ENCODE results near the gene CTCF.
A peak's percentile ranks its signal among the peaks of the same experiment; 100 is the strongest.

CTCF gene

GRCh38 chr16:67606632-67607031, 44.3 kb downstream of the CTCF start:
- DNase-seq = no peak

- no peak for DNase-seq
Observed at GRCh38 chr16:67608364-67608763, 46.0 kb downstream of the CTCF start.

GRCh38 chr16:67613808-67614207, 51.5 kb downstream of the CTCF start:
- DNase-seq = no peak

GRCh38 chr16:67628216-67628615, 65.9 kb downstream of the CTCF start:
- DNase-seq = no peak

- no peak for DNase-seq
Observed at GRCh38 chr16:67632415-67633172, 70.3 kb downstream of the CTCF start.

GRCh38 chr16:67636713-67637112, 74.4 kb downstream of the CTCF start:
- DNase-seq = no peak

GRCh38 chr16:67637625-67638024, 75.3 kb downstream of the CTCF start:
- DNase-seq = no peak

- DNase-seq = no peak
Observed at GRCh38 chr16:67641779-67642708, 79.7 kb downstream of the CTCF start.

- DNase-seq = no peak
Observed at GRCh38 chr16:67644038-67644437, 81.7 kb downstream of the CTCF start.

GRCh38 chr16:67645397-67646121, 83.2 kb downstream of the CTCF start:
- DNase-seq = no peak

GRCh38 chr16:67647111-67647651, 84.9 kb downstream of the CTCF start:
- DNase-seq = no peak

- DNase-seq = no peak
Observed at GRCh38 chr16:67647681-67648080, 85.4 kb downstream of the CTCF start.

- DNase-seq = no peak
Observed at GRCh38 chr16:67648088-67648763, 85.9 kb downstream of the CTCF start.

GRCh38 chr16:67648764-67649407, 86.6 kb downstream of the CTCF start:
- DNase-seq = no peak

- DNase-seq = no peak
Observed at GRCh38 chr16:67649494-67649931, 87.2 kb downstream of the CTCF start.

GRCh38 chr16:67650023-67650422, 87.7 kb downstream of the CTCF start:
- no peak for DNase-seq

- DNase-seq = no peak
Observed at GRCh38 chr16:67651039-67651438, 88.7 kb downstream of the CTCF start.

GRCh38 chr16:67651847-67652246, 89.5 kb downstream of the CTCF start:
- no peak for DNase-seq

GRCh38 chr16:67652578-67653127, 90.3 kb downstream of the CTCF start:
- peak; percentile 12 for DNase-seq

GRCh38 chr16:67653128-67653788, 90.9 kb downstream of the CTCF start:
- DNase-seq = no peak
